HepG2 (cell line): Measurements from ENCODE around the gene DNAJB6. TPM values are rescaled to one million over a fixed set of nuclear protein-coding genes. Genes with fewer than 3 reads are reported as not detected.

Experiments
- ATAC-seq: fragments of 200-7000 bp; cut with Tn5 transposase; 3 replicates; pipeline ENCODE4 v1.9.1; 2020; ENCODE audit warnings: mild to moderate bottlenecking, moderate library complexity
- BruUV-seq: library from RNA; stranded (reverse); fragments of 400-500 nt; replicated peaks from 2 replicates; lab custom pipeline; 2021; lab: Mats Ljungman, UMichigan
- CTCF ChIA-PET: fragments of 300-600 bp; formaldehyde crosslinking; extraction: SDS; loops from one replicate; lab custom pipeline; 2021; ENCODE audit warnings: low total read pairs, inconsistent platforms, low intra/inter-chr PET ratio; lab: Yijun Ruan, JAX
- POLR2A ChIA-PET: fragments of 350-600 bp; sonication (Branson Sonifier 250); formaldehyde crosslinking; loops from one replicate; lab custom pipeline; 2020; ENCODE audit warnings: antibody characterized with exemption, inconsistent platforms; lab: Yijun Ruan, JAX
- DNase-seq: peaks from one replicate; pipeline ENCODE4 v3.0.0-alpha.2; 2015; ENCODE audit warnings: low spot score
- FAIRE-seq: peaks from 3 replicates; lab custom pipeline; 2011; peaks lifted over from hg19 to GRCh38; lab: Jason Lieb, UNC
- H2AFZ ChIP-seq: one replicate; pipeline ENCODE4 v1.6.1; 2011; ENCODE audit warnings: low read length, inconsistent platforms
- H3K27ac ChIP-seq: fragments of 300-600 bp; 3 replicates; pipeline ENCODE4 v1.8.0; 2011; ENCODE audit warnings: mixed run types, mild to moderate bottlenecking, mixed read lengths, low read length, inconsistent platforms; ENCODE audit not compliant: insufficient read depth; ENCODE audit errors: extremely low read length
- H3K27me3 ChIP-seq, 2 experiments: fragments of 200-600 bp in 1 of 2; 2 replicates in 1 of 2; 3 replicates in 1 of 2; pipeline versions ENCODE4 v1.6.0 to v1.8.0; 2011; ENCODE audit warnings: low read length in 2 of 2, mild to moderate bottlenecking in 2 of 2, moderate library complexity in 2 of 2, inconsistent platforms in 1 of 2; ENCODE audit not compliant: insufficient read depth in 2 of 2, control insufficient read depth in 1 of 2
- H3K36me3 ChIP-seq, 2 experiments: fragments of 200-600 bp in 1 of 2; replicated peaks in 1 of 2; 2 replicates in 1 of 2; 3 replicates in 1 of 2; pipeline versions ENCODE4 v1.5.1 to v1.8.0; 2011; ENCODE audit warnings: low read length in 2 of 2, inconsistent platforms in 1 of 2; ENCODE audit not compliant: insufficient read depth in 2 of 2, control insufficient read depth in 1 of 2
- H3K4me1 ChIP-seq: 2 replicates; pipeline ENCODE4 v1.5.1; 2012; ENCODE audit warnings: low read length, inconsistent platforms; ENCODE audit not compliant: insufficient read depth
- H3K4me2 ChIP-seq: 2 replicates; pipeline ENCODE4 v1.6.0; 2011; ENCODE audit warnings: low read depth, low read length, inconsistent platforms
- H3K4me3 ChIP-seq, 3 experiments: fragments of 200-600 bp in 1 of 3; sonication (generic), shearing (Covaris generic) in 1 of 3; replicated peaks in 1 of 3; 2 replicates each; pipeline ENCODE4 v1.5.1; 2011 to 2016; ENCODE audit warnings: low read length in 3 of 3, inconsistent platforms in 2 of 3, low read depth in 2 of 3, mild to moderate bottlenecking in 2 of 3, control low read depth in 1 of 3, mixed read lengths in 1 of 3; ENCODE audit not compliant: insufficient read depth in 1 of 3
- H3K79me2 ChIP-seq: one replicate; pipeline ENCODE4 v1.6.1; 2011; ENCODE audit warnings: low read length, inconsistent platforms; ENCODE audit not compliant: insufficient read depth
- H3K9ac ChIP-seq: 2 replicates; pipeline ENCODE4 v1.6.0; 2011; ENCODE audit warnings: mild to moderate bottlenecking, low read depth, low read length, inconsistent platforms; ENCODE audit not compliant: insufficient read depth
- H3K9me3 ChIP-seq: 2 replicates; pipeline ENCODE4 v1.5.1; 2012; ENCODE audit warnings: mild to moderate bottlenecking, low read length
- H4K20me1 ChIP-seq: 2 replicates; pipeline ENCODE4 v1.6.0; 2011; ENCODE audit warnings: inconsistent platforms, mild to moderate bottlenecking, low read length, moderate library complexity; ENCODE audit not compliant: insufficient read depth
- EHMT2 ChIP-seq: fragments of 200-600 bp; sonication (generic); IDR thresholded peaks from 2 replicates; pipeline ENCODE4 v1.7.0; 2017; ENCODE audit warnings: antibody characterized with exemption, low read depth, low read length, borderline replicate concordance
- PAF1 ChIP-seq: IDR thresholded peaks from 2 replicates; pipeline ENCODE4 v1.6.1; 2016; ENCODE audit warnings: missing genetic modification reagents, missing compliant biosample characterization
- RFX5 ChIP-seq: IDR thresholded peaks from 2 replicates; pipeline ENCODE4 v1.6.1; 2011; ENCODE audit warnings: low read depth, low read length, improper control_type of control experiment
- SAFB2 ChIP-seq: sonication (generic); formaldehyde crosslinking; IDR thresholded peaks from 2 replicates; pipeline ENCODE4 v1.5.1; 2020; ENCODE audit warnings: missing genetic modification reagents, low read depth, mild to moderate bottlenecking, borderline replicate concordance
- STAT5B ChIP-seq: sonication (generic); formaldehyde crosslinking; IDR thresholded peaks from 2 replicates; pipeline ENCODE4 v1.4.0; 2020; ENCODE audit warnings: missing genetic modification reagents
- TEAD3 ChIP-seq: optimal IDR thresholded peaks from 2 replicates; pipeline ENCODE3; 2016; ENCODE audit warnings: borderline replicate concordance
- ZBTB21 ChIP-seq: sonication (generic); formaldehyde crosslinking; IDR thresholded peaks from 2 replicates; pipeline ENCODE4 v1.4.0; 2020; ENCODE audit warnings: missing genetic modification reagents
- ZNF33A ChIP-seq: sonication (generic); formaldehyde crosslinking; IDR thresholded peaks from 2 replicates; pipeline ENCODE4 v1.5.1; 2020; ENCODE audit warnings: missing genetic modification reagents, mild to moderate bottlenecking, moderate library complexity, borderline replicate concordance
- ZNF431 ChIP-seq: sonication (generic); formaldehyde crosslinking; IDR thresholded peaks from 2 replicates; pipeline ENCODE4 v1.9.0; 2022; ENCODE audit warnings: missing genetic modification reagents, low read depth, mild to moderate bottlenecking, borderline replicate concordance
- ZNF496 ChIP-seq: sonication (generic); formaldehyde crosslinking; IDR thresholded peaks from 2 replicates; pipeline ENCODE4 v1.8.1; 2023; ENCODE audit warnings: mild to moderate bottlenecking, moderate library complexity, missing genetic modification reagents; ENCODE audit not compliant: insufficient replicate concordance
- ZNF746 ChIP-seq: sonication (generic); formaldehyde crosslinking; IDR thresholded peaks from 2 replicates; pipeline ENCODE4 v1.8.0; 2022; ENCODE audit warnings: mild to moderate bottlenecking, missing genetic modification reagents
- ZNF780A ChIP-seq: sonication (generic); formaldehyde crosslinking; IDR thresholded peaks from 2 replicates; pipeline ENCODE4 v1.8.0; 2022; ENCODE audit warnings: mild to moderate bottlenecking, missing genetic modification reagents, moderate library complexity
- ZNF792 ChIP-seq: IDR thresholded peaks from 2 replicates; pipeline ENCODE4 v1.6.1; 2016
- ZNF850 ChIP-seq: sonication (generic); formaldehyde crosslinking; conservative IDR thresholded peaks from 2 replicates; pipeline ENCODE4 v1.9.0; 2021; ENCODE audit warnings: mild to moderate bottlenecking, missing genetic modification reagents
- WGBS: methylation state at CpG from one replicate; pipeline ENCODE4 v1.1.6; 2017; ENCODE audit warnings: low lambda C conversion rate; 5-methylcytosine and 5-hydroxymethylcytosine counted together
- in situ Hi-C: cut with HindIII; loops from 2 replicates; pipeline ENCODE4 v1.10.0; 2017; ENCODE audit warnings: low pct_unique_long_range_greater_than_20kb; ENCODE audit not compliant: extremely low pct_ligation_motif_present
- intact Hi-C: fragments of 100-400 bp; cut with micrococcal nuclease; formaldehyde crosslinking; loops from one replicate; pipeline ENCODE4 v1.10.0; 2022; ENCODE audit not compliant: unreplicated experiment
- polyA plus RNA-seq, 8 experiments: library from polyadenylated mRNA; depleted of rRNA in 3 of 8; stranded (reverse) in 7 of 8; unstranded in 1 of 8; fragments of >200 nt; fragmentation: Illumina TruSeq in 4 of 8; extraction: Trizol in 4 of 8; gene quantifications; 2 replicates each; pipeline versions ENCODE4 v1.2.1 to v1.2.3, GENCODE V29; 2011 to 2016; ENCODE audit warnings: low read depth in 4 of 8, missing spikeins in 1 of 8, mixed read lengths in 1 of 8; ENCODE audit not compliant: insufficient read depth in 1 of 8
- total RNA-seq, 5 experiments: library from RNA; depleted of rRNA; stranded (reverse); fragments of >200 nt; fragmentation: Illumina TruSeq; extraction: Trizol; gene quantifications; 2 replicates each; pipeline ENCODE4 v1.2.3, GENCODE V29; 2016; ENCODE audit warnings: low read depth in 1 of 5
- TF ChIP-seq, protein P1 (sequence below): IDR thresholded peaks from 2 replicates; pipeline ENCODE4 v1.6.1; 2016; ENCODE audit warnings: missing compliant biosample characterization, missing genetic modification reagents, borderline replicate concordance
- TF ChIP-seq, protein P2 (sequence below): sonication (generic); formaldehyde crosslinking; IDR thresholded peaks from 2 replicates; pipeline ENCODE4 v1.9.0; 2021; ENCODE audit warnings: missing genetic modification reagents, borderline replicate concordance
- TF ChIP-seq, protein P3 (sequence below): sonication (generic); formaldehyde crosslinking; IDR thresholded peaks from 2 replicates; pipeline ENCODE4 v1.4.0; 2020; ENCODE audit warnings: mild to moderate bottlenecking, missing genetic modification reagents
- TF ChIP-seq, protein P4 (sequence below): IDR thresholded peaks from 2 replicates; pipeline ENCODE4 v1.6.1; 2012; ENCODE audit warnings: low read depth, low read length, improper control_type of control experiment

The DNAJB6 gene
- total and polyA plus RNA-seq, 2 of the 13 experiments (the other 11 are each of a cell fraction or from before 2014, with no cell fraction given): 29.9 to 53.9 TPM

DNA sequence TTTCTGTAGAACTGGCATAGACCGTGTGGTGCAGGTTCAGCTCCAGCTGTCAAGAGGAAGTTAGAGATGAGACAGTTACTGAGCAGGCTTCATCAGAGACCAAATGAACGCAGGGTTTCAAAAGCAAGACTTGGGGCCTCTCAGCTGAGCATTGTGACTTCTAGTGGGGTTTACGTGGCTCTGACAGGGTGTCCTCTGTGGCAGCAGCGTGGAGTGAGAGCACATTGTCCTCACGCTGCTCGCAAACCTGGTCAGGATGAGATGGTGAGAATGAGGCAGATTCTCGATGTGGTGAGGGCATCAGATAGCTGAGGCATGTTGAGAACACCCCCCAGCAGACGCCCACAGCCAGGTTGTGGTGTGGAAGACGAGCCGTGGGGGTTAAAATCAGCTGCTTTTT, 126.0 kb downstream of the DNAJB6 start:
- in situ Hi-C loops: no loop called here

More for the DNA sequence above, 126.0 kb downstream of the DNAJB6 start:
- Histone ChIP-seq H3K27me3 (peaks cover 10 to 78% of the 10 kb centered on the region in 2 experiments), H2AFZ (no peak overlapping the region), H3K27ac (no peak overlapping the region), H3K9me3 (no peaks in the 10 kb centered on the region), H3K79me2 (no peaks in the 10 kb centered on the region), H3K9ac (no peak overlapping the region), H3K4me3 (no peak overlapping the region), H3K4me2 (no peak overlapping the region), H3K4me1 (no peaks in the 10 kb centered on the region), H4K20me1 (0 out of 2 replicates have a peak, but pooled peaks cover 4% of the 10 kb centered on the region), H3K36me3 (no peaks in the 10 kb centered on the region)
- 26% methylated on average over 8 of the region's 10 CpGs for WGBS
- no peak for FAIRE-seq
- TF ChIP-seq ZNF792 (CRISPR knock-in tag) (no peak), ZNF780A (CRISPR knock-in tag) (no peak), RFX5 (no peak), ZNF496 (no peak), PAF1 (CRISPR knock-in tag) (no peak), ZNF746 (CRISPR knock-in tag) (no peak), TEAD3 (CRISPR knock-in tag) (no peak), STAT5B (CRISPR knock-in tag) (no peak), ZNF33A (no peak), ZBTB21 (CRISPR knock-in tag) (no peak), ZNF850 (CRISPR knock-in tag) (no peak), EHMT2 (no peak), ZNF431 (CRISPR knock-in tag) (no peak), SAFB2 (CRISPR knock-in tag) (no peak)
- TF ChIP-seq, protein P1, sequence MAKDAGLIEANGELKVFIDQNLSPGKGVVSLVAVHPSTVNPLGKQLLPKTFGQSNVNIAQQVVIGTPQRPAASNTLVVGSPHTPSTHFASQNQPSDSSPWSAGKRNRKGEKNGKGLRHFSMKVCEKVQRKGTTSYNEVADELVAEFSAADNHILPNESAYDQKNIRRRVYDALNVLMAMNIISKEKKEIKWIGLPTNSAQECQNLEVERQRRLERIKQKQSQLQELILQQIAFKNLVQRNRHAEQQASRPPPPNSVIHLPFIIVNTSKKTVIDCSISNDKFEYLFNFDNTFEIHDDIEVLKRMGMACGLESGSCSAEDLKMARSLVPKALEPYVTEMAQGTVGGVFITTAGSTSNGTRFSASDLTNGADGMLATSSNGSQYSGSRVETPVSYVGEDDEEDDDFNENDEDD (CRISPR knock-in tag): no peak
- TF ChIP-seq, protein P2, sequence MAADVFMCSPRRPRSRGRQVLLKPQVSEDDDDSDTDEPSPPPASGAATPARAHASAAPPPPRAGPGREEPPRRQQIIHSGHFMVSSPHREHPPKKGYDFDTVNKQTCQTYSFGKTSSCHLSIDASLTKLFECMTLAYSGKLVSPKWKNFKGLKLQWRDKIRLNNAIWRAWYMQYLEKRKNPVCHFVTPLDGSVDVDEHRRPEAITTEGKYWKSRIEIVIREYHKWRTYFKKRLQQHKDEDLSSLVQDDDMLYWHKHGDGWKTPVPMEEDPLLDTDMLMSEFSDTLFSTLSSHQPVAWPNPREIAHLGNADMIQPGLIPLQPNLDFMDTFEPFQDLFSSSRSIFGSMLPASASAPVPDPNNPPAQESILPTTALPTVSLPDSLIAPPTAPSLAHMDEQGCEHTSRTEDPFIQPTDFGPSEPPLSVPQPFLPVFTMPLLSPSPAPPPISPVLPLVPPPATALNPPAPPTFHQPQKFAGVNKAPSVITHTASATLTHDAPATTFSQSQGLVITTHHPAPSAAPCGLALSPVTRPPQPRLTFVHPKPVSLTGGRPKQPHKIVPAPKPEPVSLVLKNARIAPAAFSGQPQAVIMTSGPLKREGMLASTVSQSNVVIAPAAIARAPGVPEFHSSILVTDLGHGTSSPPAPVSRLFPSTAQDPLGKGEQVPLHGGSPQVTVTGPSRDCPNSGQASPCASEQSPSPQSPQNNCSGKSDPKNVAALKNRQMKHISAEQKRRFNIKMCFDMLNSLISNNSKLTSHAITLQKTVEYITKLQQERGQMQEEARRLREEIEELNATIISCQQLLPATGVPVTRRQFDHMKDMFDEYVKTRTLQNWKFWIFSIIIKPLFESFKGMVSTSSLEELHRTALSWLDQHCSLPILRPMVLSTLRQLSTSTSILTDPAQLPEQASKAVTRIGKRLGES: no peak
- TF ChIP-seq, protein P3, sequence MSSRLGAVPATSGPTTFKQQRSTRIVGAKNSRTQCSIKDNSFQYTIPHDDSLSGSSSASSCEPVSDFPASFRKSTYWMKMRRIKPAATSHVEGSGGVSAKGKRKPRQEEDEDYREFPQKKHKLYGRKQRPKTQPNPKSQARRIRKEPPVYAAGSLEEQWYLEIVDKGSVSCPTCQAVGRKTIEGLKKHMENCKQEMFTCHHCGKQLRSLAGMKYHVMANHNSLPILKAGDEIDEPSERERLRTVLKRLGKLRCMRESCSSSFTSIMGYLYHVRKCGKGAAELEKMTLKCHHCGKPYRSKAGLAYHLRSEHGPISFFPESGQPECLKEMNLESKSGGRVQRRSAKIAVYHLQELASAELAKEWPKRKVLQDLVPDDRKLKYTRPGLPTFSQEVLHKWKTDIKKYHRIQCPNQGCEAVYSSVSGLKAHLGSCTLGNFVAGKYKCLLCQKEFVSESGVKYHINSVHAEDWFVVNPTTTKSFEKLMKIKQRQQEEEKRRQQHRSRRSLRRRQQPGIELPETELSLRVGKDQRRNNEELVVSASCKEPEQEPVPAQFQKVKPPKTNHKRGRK (CRISPR knock-in tag): no peak
- TF ChIP-seq, protein P4, sequence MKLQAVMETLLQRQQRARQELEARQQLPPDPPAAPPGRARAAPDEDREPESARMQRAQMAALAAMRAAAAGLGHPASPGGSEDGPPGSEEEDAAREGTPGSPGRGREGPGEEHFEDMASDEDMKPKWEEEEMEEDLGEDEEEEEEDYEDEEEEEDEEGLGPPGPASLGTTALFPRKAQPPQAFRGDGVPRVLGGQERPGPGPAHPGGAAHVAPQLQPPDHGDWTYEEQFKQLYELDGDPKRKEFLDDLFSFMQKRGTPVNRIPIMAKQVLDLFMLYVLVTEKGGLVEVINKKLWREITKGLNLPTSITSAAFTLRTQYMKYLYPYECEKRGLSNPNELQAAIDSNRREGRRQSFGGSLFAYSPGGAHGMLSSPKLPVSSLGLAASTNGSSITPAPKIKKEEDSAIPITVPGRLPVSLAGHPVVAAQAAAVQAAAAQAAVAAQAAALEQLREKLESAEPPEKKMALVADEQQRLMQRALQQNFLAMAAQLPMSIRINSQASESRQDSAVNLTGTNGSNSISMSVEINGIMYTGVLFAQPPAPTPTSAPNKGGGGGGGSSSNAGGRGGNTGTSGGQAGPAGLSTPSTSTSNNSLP: no peak
- intact Hi-C loops: no loop called here
- no peak for DNase-seq
- BruUV-seq: no TSS peak
- ATAC-seq: no peak
- ChIA-PET POLR2A (no interaction called here), CTCF (no interaction called here)
